Tibial nerve (tissue), 4 donors: ENCODE data around the gene SLC10A4. TPM values are rescaled to one million over a fixed set of nuclear protein-coding genes. Genes with fewer than 3 reads are reported as not detected.

Experiments used
- DNase-seq, 2 donors: peaks; one replicate each; pipeline ENCODE4 v3.0.0-alpha.2; 2019; ENCODE audit warnings: low spot score in 2 of 2
- H3K27ac ChIP-seq, 4 donors: fragments of 200-600 bp; sonication (generic) in 3 of 4; one replicate each; pipeline ENCODE4 v1.5.1; 2017 to 2019; ENCODE audit warnings: mild to moderate bottlenecking in 1 of 4
- H3K27me3 ChIP-seq, 2 donors: fragments of 200-600 bp; sonication (generic) in 1 of 2; one replicate each; pipeline versions ENCODE4 v1.5.1 to v1.6.0; 2017 to 2019
- H3K36me3 ChIP-seq, 3 donors: fragments of 200-600 bp; sonication (generic); one replicate each; pipeline ENCODE4 v1.5.1; 2018 to 2019
- H3K4me1 ChIP-seq, 4 donors: fragments of 200-600 bp; sonication (generic) in 3 of 4; one replicate each; pipeline ENCODE4 v1.5.1; 2017 to 2019
- H3K4me3 ChIP-seq, 4 donors: fragments of 200-600 bp; sonication (generic) in 3 of 4; one replicate each; pipeline ENCODE4 v1.5.1; 2017 to 2019; ENCODE audit warnings: mild to moderate bottlenecking in 1 of 4, moderate library complexity in 1 of 4
- H3K9me3 ChIP-seq, 4 donors: fragments of 200-600 bp; sonication (generic) in 3 of 4; one replicate each; pipeline ENCODE4 v1.5.1; 2017 to 2019
- EP300 ChIP-seq, 2 donors: sonication (generic); formaldehyde crosslinking; IDR thresholded peaks; one replicate each; pipeline ENCODE4 v1.6.1; 2017; ENCODE audit warnings: antibody characterized with exemption in 2 of 2, mild to moderate bottlenecking in 1 of 2
- POLR2A ChIP-seq, 2 donors: fragments of 450-650 bp; IDR thresholded peaks; one replicate each; pipeline ENCODE4 v1.6.1; 2017; ENCODE audit warnings: antibody characterized with exemption in 2 of 2, mild to moderate bottlenecking in 2 of 2, moderate library complexity in 2 of 2
- WGBS, 2 donors: methylation state at CpG; one replicate each; pipeline ENCODE4 v1.1.5; 2018; 5-methylcytosine and 5-hydroxymethylcytosine counted together
- total RNA-seq, 4 donors: library from RNA; depleted of rRNA; stranded (reverse); fragments of >200 nt; gene quantifications; one replicate each; pipeline ENCODE4 v1.1.0, GENCODE V29; 2016
- TF ChIP-seq, protein P1 (sequence below), 5 experiments: fragments of 200-600 bp in 3 of 5; fragments of 450-650 bp in 2 of 5; sonication (generic) in 3 of 5; IDR thresholded peaks; one replicate each; pipeline ENCODE4 v1.5.1; 2016 to 2019; ENCODE audit warnings: antibody characterized with exemption in 5 of 5, mild to moderate bottlenecking in 3 of 5, moderate library complexity in 2 of 5

The SLC10A4 gene
- total RNA-seq, 4 donors from 2014 or later = 0.90 TPM; not detected in 3

- H3K4me3 ChIP-seq = no peak overlapping the region
- WGBS, 2 donors = 56 to 67% methylated on average over 21 to 23 of the region's 23 CpGs
- peaks cover 0 to 20% (median 3%) of the 10 kb centered on the region in 4 donors for H3K4me1 ChIP-seq
- H3K27me3 ChIP-seq = peaks cover 0 to 55% of the 10 kb centered on the region in 2 donors
- no peaks in the 10 kb centered on the region for H3K9me3 ChIP-seq
- H3K36me3 ChIP-seq = no peaks in the 10 kb centered on the region
- no peak overlapping the region for H3K27ac ChIP-seq
- DNase-seq = no peak
- TF ChIP-seq POLR2A (IDR thresholded peaks at IDR 0.05) (no peak), EP300 (IDR thresholded peaks at IDR 0.05) (no peak)
- TF ChIP-seq, protein P1, sequence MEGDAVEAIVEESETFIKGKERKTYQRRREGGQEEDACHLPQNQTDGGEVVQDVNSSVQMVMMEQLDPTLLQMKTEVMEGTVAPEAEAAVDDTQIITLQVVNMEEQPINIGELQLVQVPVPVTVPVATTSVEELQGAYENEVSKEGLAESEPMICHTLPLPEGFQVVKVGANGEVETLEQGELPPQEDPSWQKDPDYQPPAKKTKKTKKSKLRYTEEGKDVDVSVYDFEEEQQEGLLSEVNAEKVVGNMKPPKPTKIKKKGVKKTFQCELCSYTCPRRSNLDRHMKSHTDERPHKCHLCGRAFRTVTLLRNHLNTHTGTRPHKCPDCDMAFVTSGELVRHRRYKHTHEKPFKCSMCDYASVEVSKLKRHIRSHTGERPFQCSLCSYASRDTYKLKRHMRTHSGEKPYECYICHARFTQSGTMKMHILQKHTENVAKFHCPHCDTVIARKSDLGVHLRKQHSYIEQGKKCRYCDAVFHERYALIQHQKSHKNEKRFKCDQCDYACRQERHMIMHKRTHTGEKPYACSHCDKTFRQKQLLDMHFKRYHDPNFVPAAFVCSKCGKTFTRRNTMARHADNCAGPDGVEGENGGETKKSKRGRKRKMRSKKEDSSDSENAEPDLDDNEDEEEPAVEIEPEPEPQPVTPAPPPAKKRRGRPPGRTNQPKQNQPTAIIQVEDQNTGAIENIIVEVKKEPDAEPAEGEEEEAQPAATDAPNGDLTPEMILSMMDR (IDR thresholded peaks at IDR 0.05) = no peak
These were observed 8.5 kb downstream of the SLC10A4 start for GRCh38 chr4:48491514-48492176.

GRCh38 chr4:48493452-48494100 lies 10.4 kb downstream of the SLC10A4 start:
- Histone ChIP-seq H3K27me3 (peaks cover 0 to 38% of the 10 kb centered on the region in 2 donors), H3K27ac (no peak overlapping the region), H3K4me3 (no peak overlapping the region), H3K4me1 (peaks cover 0 to 20% (median 3%) of the 10 kb centered on the region in 4 donors), H3K9me3 (no peaks in the 10 kb centered on the region), H3K36me3 (peaks cover 0 to 7% (median 0%) of the 10 kb centered on the region in 3 donors)
- TF ChIP-seq POLR2A (IDR thresholded peaks at IDR 0.05) (no peak), EP300 (IDR thresholded peaks at IDR 0.05) (no peak)
- TF ChIP-seq, protein P1 (IDR thresholded peaks at IDR 0.05) = no peak
- 77 to 81% methylated on average over 4 of the region's 4 CpGs for WGBS, 2 donors
- no peak for DNase-seq

DNA sequence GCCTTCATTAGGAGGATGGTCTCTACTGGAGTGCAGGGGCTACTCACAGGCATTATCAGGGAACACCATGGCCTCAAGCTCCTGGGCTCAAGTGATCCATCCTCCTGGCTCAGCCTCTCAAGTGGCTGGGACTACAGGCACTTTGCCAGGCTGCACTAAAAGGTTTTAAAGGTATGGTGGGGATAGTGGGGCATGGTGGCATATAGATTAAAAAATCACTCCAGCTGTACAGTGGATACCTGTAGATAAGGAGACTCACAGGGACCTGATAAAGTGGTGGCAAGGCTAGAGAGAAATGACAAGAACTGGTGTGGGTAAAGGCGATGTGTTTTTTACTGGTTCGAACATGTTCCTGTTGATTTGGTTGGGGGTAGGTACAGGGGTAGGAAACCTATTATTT lies 12.8 kb downstream of the SLC10A4 start:
- WGBS, 2 donors = 93 to 98% methylated on average over 2 of the region's 2 CpGs
- DNase-seq = no peak
- peaks cover 0 to 14% of the 10 kb centered on the region in 2 donors for H3K27me3 ChIP-seq
- no peak overlapping the region for H3K27ac ChIP-seq
- peaks cover 0 to 4% (median 0%) of the 10 kb centered on the region in 4 donors for H3K4me1 ChIP-seq
- TF ChIP-seq EP300 (IDR thresholded peaks at IDR 0.05) (no peak), POLR2A (IDR thresholded peaks at IDR 0.05) (no peak)
- TF ChIP-seq, protein P1 (IDR thresholded peaks at IDR 0.05) = no peak
- no peak overlapping the region for H3K4me3 ChIP-seq
- H3K36me3 ChIP-seq = peaks cover 0 to 30% (median 0%) of the 10 kb centered on the region in 3 donors
- no peaks in the 10 kb centered on the region for H3K9me3 ChIP-seq

- DNase-seq = no peak
- TF ChIP-seq EP300 (IDR thresholded peaks at IDR 0.05) (no peak), POLR2A (IDR thresholded peaks at IDR 0.05) (no peak)
- TF ChIP-seq, protein P1 (IDR thresholded peaks at IDR 0.05) = no peak
- Histone ChIP-seq H3K27me3 (no peaks in the 10 kb centered on the region), H3K9me3 (no peaks in the 10 kb centered on the region), H3K27ac (no peak overlapping the region), H3K4me1 (no peaks in the 10 kb centered on the region), H3K36me3 (peaks cover 0 to 46% (median 0%) of the 10 kb centered on the region in 3 donors), H3K4me3 (no peak overlapping the region)
- WGBS, 2 donors = 78 to 85% methylated on average over 4 of the region's 4 CpGs
These were observed 15.8 kb downstream of the SLC10A4 start for GRCh38 chr4:48498895-48499294.

GRCh38 chr4:48499551-48500066 lies 16.5 kb downstream of the SLC10A4 start:
- H3K27me3 ChIP-seq = no peaks in the 10 kb centered on the region
- H3K36me3 ChIP-seq = peaks cover 0 to 50% (median 0%) of the 10 kb centered on the region in 3 donors
- TF ChIP-seq EP300 (IDR thresholded peaks at IDR 0.05) = no peak
- no peak for TF ChIP-seq POLR2A (IDR thresholded peaks at IDR 0.05)
- TF ChIP-seq, protein P1 (IDR thresholded peaks at IDR 0.05) = no peak
- no peaks in the 10 kb centered on the region for H3K9me3 ChIP-seq
- no peaks in the 10 kb centered on the region for H3K4me1 ChIP-seq
- H3K4me3 ChIP-seq = no peak overlapping the region
- DNase-seq = no peak
- H3K27ac ChIP-seq = no peak overlapping the region
- 81 to 84% methylated on average over 3 of the region's 3 CpGs for WGBS, 2 donors
